Neural cell (in vitro differentiated cells): ENCODE results near the gene RAPGEF2. TPM values are rescaled to one million over a fixed set of nuclear protein-coding genes. Genes with fewer than 3 reads are reported as not detected.

Experiments
- H2AFZ ChIP-seq: fragments of 200-600, 300-800 bp; sonication (generic), shearing (Covaris generic); 2 replicates; pipeline ENCODE4 v1.6.0; 2014; ENCODE audit warnings: low read depth, mild to moderate bottlenecking, antibody characterized with exemption, low read length, moderate library complexity
- H3F3A ChIP-seq: fragments of 200-600 bp; shearing (Covaris generic); 2 replicates; pipeline ENCODE4 v1.6.1; 2016; ENCODE audit warnings: mild to moderate bottlenecking, moderate library complexity, mixed read lengths, antibody characterized with exemption, low read length; ENCODE audit not compliant: insufficient read depth, poor library complexity, severe bottlenecking
- H3K27ac ChIP-seq: fragments of 200-600, 300-800 bp; sonication (generic), shearing (Covaris generic); 2 replicates; pipeline ENCODE4 v1.5.1; 2014; ENCODE audit warnings: mild to moderate bottlenecking, low read length, moderate library complexity
- H3K27me3 ChIP-seq: fragments of 300-800, 200-600 bp; sonication (generic), shearing (Covaris generic); 2 replicates; pipeline ENCODE4 v1.6.0; 2014; ENCODE audit warnings: mild to moderate bottlenecking, low read depth, low read length, moderate library complexity; ENCODE audit not compliant: insufficient read depth
- H3K36me3 ChIP-seq: fragments of 300-800, 200-600 bp; sonication (generic), shearing (Covaris generic); 2 replicates; pipeline ENCODE4 v1.5.1; 2014; ENCODE audit warnings: mild to moderate bottlenecking, antibody characterized with exemption, low read length, moderate library complexity; ENCODE audit not compliant: insufficient read depth
- H3K4me2 ChIP-seq: fragments of 300-800, 200-600 bp; sonication (generic), shearing (Covaris generic); 2 replicates; pipeline ENCODE4 v1.6.0; 2014; ENCODE audit warnings: mild to moderate bottlenecking, low read length
- H3K4me3 ChIP-seq: fragments of 300-800, 200-600 bp; sonication (generic), shearing (Covaris generic); 2 replicates; pipeline ENCODE4 v1.5.1; 2014; ENCODE audit warnings: mild to moderate bottlenecking, low read length, moderate library complexity
- H3K79me2 ChIP-seq: fragments of 200-600 bp; shearing (Covaris generic); replicated peaks from 2 replicates; pipeline ENCODE4 v1.6.0; 2014; ENCODE audit warnings: mild to moderate bottlenecking, low read length, moderate library complexity; ENCODE audit not compliant: insufficient read depth
- H3K9ac ChIP-seq: fragments of 300-800, 200-600 bp; sonication (generic), shearing (Covaris generic); 2 replicates; pipeline ENCODE4 v1.6.1; 2016; ENCODE audit warnings: mild to moderate bottlenecking, low read length, mixed read lengths
- H3K9me2 ChIP-seq: fragments of 200-600 bp; shearing (Covaris generic); 2 replicates; pipeline ENCODE4 v1.6.1; 2016; ENCODE audit warnings: mild to moderate bottlenecking, low read length, mixed read lengths; ENCODE audit not compliant: insufficient read depth
- H3K9me3 ChIP-seq: fragments of 200-600, 300-800 bp; sonication (generic), shearing (Covaris generic); 2 replicates; pipeline ENCODE4 v1.6.1; 2016; ENCODE audit warnings: mild to moderate bottlenecking, mixed run types, low read length, moderate library complexity, mixed read lengths
- H4K20me1 ChIP-seq: fragments of 200-600 bp; shearing (Covaris generic); 2 replicates; pipeline ENCODE4 v1.6.1; 2016; ENCODE audit warnings: mild to moderate bottlenecking, mixed run types; ENCODE audit not compliant: insufficient read depth
- EP300 ChIP-seq: fragments of 450-650 bp; conservative IDR thresholded peaks from 2 replicates; pipeline ENCODE4 v1.6.1; 2014; ENCODE audit warnings: antibody characterized with exemption, mild to moderate bottlenecking, moderate library complexity; ENCODE audit not compliant: poor library complexity, severe bottlenecking
- EZH2 ChIP-seq: fragments of 200-600, 300-800 bp; shearing (Covaris generic), sonication (generic); IDR thresholded peaks from 2 replicates; pipeline ENCODE4 v1.6.1; 2014; ENCODE audit warnings: antibody characterized with exemption, low read length, borderline replicate concordance, mild to moderate bottlenecking; ENCODE audit not compliant: insufficient read depth, poor library complexity, severe bottlenecking
- MXI1 ChIP-seq: fragments of 450-650 bp; conservative IDR thresholded peaks from 2 replicates; pipeline ENCODE4 v1.6.1; 2014; ENCODE audit warnings: antibody characterized with exemption, mild to moderate bottlenecking; ENCODE audit not compliant: poor library complexity, severe bottlenecking
- POLR2AphosphoS5 ChIP-seq: IDR thresholded peaks from 2 replicates; pipeline ENCODE4 v1.6.1; 2012
- RAD21 ChIP-seq: fragments of 450-650 bp; conservative IDR thresholded peaks from 2 replicates; pipeline ENCODE4 v1.6.1; 2014; ENCODE audit warnings: antibody characterized with exemption, mild to moderate bottlenecking, moderate library complexity
- SMC3 ChIP-seq: fragments of 450-650 bp; conservative IDR thresholded peaks from 2 replicates; pipeline ENCODE4 v1.6.1; 2014; ENCODE audit warnings: antibody characterized with exemption, mild to moderate bottlenecking, moderate library complexity; ENCODE audit not compliant: poor library complexity
- TAF1 ChIP-seq: IDR thresholded peaks from 2 replicates; pipeline ENCODE4 v1.6.1; 2012; ENCODE audit warnings: low read depth
- polyA plus RNA-seq: library from polyadenylated mRNA; depleted of rRNA; stranded (reverse); fragments of >200 nt; gene quantifications from 2 replicates; pipeline ENCODE4 v1.2.3, GENCODE V29; 2014
- TF ChIP-seq, protein P1 (sequence below): IDR thresholded peaks from 2 replicates; pipeline ENCODE4 v1.6.1; 2012; ENCODE audit warnings: borderline replicate concordance
- TF ChIP-seq, protein P2 (sequence below): fragments of 450-650 bp; IDR thresholded peaks from 2 replicates; pipeline ENCODE4 v1.5.1; 2014; ENCODE audit warnings: antibody characterized with exemption, mild to moderate bottlenecking, moderate library complexity; ENCODE audit not compliant: poor library complexity, severe bottlenecking

Gene RAPGEF2
- polyA plus RNA-seq, 1 donor from 2014 or later: 134 TPM

DNA sequence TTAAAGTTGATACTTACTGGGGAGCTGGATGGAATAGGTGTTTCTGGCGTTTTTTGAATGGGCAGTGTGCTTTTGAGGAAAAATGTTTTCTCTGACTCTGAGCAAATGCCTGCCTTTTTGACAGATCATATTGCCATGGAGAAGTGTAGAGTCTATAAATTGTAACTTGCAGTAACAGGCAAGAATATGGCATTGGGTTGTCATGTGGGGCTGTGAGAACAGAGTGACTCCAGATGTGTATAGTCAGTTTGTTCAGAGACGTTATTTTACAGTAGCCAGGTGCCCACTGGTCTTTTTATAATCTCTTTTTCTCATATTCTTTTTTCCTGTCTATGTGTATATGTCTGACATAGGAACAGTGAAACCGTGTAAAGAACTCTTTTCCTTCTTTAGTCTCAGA is 40.8 kb downstream of the RAPGEF2 start:
- no peak for TF ChIP-seq SMC3
- Histone ChIP-seq H3K9me2 (no peaks in the 10 kb centered on the region), H3K4me2 (peak overlapping the region; percentile 2)

DNA sequence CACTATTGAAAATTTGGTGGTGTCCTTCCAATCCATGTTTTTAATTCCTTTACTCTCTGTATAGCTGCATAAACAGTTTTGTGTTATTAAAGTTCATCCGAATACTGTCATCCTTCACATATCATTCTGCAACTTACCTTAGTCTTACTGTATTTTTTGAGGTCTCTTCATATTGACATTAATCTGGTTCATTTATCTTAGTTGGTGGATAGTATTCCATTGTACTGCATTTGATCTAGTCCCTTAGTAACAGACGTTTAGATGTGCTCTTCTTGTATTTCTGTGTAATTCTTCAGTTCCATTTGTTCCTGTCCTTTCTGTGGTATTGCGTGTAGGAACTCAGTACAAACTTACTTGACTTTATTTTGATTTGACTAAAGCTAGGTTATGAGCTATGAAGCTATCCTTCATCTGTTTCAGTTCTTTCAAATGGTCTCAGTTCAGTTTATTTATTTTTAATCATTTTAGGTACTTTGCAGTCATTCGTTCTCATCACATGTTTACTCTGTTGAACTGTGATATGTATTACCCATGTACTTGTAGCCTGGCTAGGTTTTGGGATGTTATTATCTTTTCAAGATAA is 41.3 kb downstream of the RAPGEF2 start:
- peak overlapping the region; percentile 2 for H3K4me2 ChIP-seq
- H3K9me2 ChIP-seq: no peaks in the 10 kb centered on the region
- no peaks in the 10 kb centered on the region for H3K27me3 ChIP-seq
- H3K36me3 ChIP-seq: no peaks in the 10 kb centered on the region
- no peaks in the 10 kb centered on the region for H3F3A ChIP-seq
- no peak overlapping the region for H2AFZ ChIP-seq
- H4K20me1 ChIP-seq: peaks cover 51% of the 10 kb centered on the region
- H3K4me3 ChIP-seq: peak overlapping the region; percentile 6
- TF ChIP-seq SMC3 (no peak), TAF1 (no peak), EP300 (no peak), EZH2 (no peak), MXI1 (no peak), RAD21 (no peak), POLR2AphosphoS5 (no peak)
- TF ChIP-seq, protein P1, sequence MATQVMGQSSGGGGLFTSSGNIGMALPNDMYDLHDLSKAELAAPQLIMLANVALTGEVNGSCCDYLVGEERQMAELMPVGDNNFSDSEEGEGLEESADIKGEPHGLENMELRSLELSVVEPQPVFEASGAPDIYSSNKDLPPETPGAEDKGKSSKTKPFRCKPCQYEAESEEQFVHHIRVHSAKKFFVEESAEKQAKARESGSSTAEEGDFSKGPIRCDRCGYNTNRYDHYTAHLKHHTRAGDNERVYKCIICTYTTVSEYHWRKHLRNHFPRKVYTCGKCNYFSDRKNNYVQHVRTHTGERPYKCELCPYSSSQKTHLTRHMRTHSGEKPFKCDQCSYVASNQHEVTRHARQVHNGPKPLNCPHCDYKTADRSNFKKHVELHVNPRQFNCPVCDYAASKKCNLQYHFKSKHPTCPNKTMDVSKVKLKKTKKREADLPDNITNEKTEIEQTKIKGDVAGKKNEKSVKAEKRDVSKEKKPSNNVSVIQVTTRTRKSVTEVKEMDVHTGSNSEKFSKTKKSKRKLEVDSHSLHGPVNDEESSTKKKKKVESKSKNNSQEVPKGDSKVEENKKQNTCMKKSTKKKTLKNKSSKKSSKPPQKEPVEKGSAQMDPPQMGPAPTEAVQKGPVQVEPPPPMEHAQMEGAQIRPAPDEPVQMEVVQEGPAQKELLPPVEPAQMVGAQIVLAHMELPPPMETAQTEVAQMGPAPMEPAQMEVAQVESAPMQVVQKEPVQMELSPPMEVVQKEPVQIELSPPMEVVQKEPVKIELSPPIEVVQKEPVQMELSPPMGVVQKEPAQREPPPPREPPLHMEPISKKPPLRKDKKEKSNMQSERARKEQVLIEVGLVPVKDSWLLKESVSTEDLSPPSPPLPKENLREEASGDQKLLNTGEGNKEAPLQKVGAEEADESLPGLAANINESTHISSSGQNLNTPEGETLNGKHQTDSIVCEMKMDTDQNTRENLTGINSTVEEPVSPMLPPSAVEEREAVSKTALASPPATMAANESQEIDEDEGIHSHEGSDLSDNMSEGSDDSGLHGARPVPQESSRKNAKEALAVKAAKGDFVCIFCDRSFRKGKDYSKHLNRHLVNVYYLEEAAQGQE: no peak
- TF ChIP-seq, protein P2, sequence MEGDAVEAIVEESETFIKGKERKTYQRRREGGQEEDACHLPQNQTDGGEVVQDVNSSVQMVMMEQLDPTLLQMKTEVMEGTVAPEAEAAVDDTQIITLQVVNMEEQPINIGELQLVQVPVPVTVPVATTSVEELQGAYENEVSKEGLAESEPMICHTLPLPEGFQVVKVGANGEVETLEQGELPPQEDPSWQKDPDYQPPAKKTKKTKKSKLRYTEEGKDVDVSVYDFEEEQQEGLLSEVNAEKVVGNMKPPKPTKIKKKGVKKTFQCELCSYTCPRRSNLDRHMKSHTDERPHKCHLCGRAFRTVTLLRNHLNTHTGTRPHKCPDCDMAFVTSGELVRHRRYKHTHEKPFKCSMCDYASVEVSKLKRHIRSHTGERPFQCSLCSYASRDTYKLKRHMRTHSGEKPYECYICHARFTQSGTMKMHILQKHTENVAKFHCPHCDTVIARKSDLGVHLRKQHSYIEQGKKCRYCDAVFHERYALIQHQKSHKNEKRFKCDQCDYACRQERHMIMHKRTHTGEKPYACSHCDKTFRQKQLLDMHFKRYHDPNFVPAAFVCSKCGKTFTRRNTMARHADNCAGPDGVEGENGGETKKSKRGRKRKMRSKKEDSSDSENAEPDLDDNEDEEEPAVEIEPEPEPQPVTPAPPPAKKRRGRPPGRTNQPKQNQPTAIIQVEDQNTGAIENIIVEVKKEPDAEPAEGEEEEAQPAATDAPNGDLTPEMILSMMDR: no peak
- H3K79me2 ChIP-seq: peaks cover 99% of the 10 kb centered on the region
- no peaks in the 10 kb centered on the region for H3K9me3 ChIP-seq
- no peak overlapping the region for H3K27ac ChIP-seq
- no peak overlapping the region for H3K9ac ChIP-seq

More for the DNA sequence above, 40.8 kb downstream of the RAPGEF2 start:
- Histone ChIP-seq H3K27ac (no peak overlapping the region), H3K4me3 (peak overlapping the region; percentile 6), H3K9ac (no peak overlapping the region), H3F3A (no peaks in the 10 kb centered on the region), H3K9me3 (no peaks in the 10 kb centered on the region), H3K36me3 (no peaks in the 10 kb centered on the region), H3K79me2 (peaks cover 99% of the 10 kb centered on the region), H3K27me3 (no peaks in the 10 kb centered on the region), H2AFZ (no peak overlapping the region), H4K20me1 (peaks cover 52% of the 10 kb centered on the region)
